Neural progenitor cell (in vitro differentiated cells): ENCODE data around the gene SLC23A2.

ENCODE experiments used
- EZH2 ChIP-seq: fragments of 200-600 bp; sonication (generic); IDR thresholded peaks from 2 replicates; pipeline ENCODE4 v1.6.1; 2017; ENCODE audit warnings: antibody characterized with exemption, mild to moderate bottlenecking, moderate library complexity
- EZH2phosphoT487 ChIP-seq: fragments of 200-600 bp; sonication (generic); IDR thresholded peaks from 2 replicates; pipeline ENCODE4 v1.6.1; 2017; ENCODE audit warnings: antibody characterized with exemption
- TF ChIP-seq, protein P1 (sequence below): fragments of 200-600 bp; sonication (generic); IDR thresholded peaks from 2 replicates; pipeline ENCODE4 v1.5.1; 2017; ENCODE audit warnings: antibody characterized with exemption, mild to moderate bottlenecking

DNA sequence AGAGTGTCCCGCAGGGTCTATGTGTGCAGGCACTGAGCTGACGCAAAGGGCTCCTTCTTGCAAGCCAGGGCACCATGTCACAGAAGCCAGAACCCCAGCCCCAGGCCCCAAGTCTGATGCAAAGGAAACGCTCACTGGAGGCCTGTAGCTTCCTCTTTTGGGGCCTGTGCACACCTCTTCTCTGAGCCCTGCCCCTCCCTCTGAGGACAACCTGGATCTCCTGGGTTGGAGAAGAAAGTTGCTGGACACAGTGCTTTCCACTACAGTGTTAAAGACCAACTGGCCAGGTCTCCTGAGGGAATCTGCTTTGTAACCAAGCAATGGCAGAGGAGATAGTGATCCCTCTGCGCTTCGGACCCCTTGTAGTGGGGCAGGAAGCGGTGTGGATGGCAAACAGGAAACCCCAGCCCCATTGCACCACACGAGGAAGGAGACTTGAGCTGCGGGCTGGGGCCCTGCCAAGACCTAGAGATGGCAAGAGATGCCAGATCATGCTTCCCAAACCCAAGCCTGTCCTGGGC, 189.6 kb downstream of the SLC23A2 start:
- TF ChIP-seq, protein P1, sequence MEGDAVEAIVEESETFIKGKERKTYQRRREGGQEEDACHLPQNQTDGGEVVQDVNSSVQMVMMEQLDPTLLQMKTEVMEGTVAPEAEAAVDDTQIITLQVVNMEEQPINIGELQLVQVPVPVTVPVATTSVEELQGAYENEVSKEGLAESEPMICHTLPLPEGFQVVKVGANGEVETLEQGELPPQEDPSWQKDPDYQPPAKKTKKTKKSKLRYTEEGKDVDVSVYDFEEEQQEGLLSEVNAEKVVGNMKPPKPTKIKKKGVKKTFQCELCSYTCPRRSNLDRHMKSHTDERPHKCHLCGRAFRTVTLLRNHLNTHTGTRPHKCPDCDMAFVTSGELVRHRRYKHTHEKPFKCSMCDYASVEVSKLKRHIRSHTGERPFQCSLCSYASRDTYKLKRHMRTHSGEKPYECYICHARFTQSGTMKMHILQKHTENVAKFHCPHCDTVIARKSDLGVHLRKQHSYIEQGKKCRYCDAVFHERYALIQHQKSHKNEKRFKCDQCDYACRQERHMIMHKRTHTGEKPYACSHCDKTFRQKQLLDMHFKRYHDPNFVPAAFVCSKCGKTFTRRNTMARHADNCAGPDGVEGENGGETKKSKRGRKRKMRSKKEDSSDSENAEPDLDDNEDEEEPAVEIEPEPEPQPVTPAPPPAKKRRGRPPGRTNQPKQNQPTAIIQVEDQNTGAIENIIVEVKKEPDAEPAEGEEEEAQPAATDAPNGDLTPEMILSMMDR, result no peak
- TF ChIP-seq EZH2 (no peak), EZH2phosphoT487 (no peak)
